Panc1 (cell line): ENCODE data around the gene DYNLRB2. TPM values are rescaled to one million over a fixed set of nuclear protein-coding genes. Genes with fewer than 3 reads are reported as not detected.

Experiments used
- ATAC-seq: fragments of 200-7000 bp; cut with Tn5 transposase; 2 replicates; pipeline ENCODE4 v1.9.1; 2020; ENCODE audit warnings: mild to moderate bottlenecking, moderate library complexity
- BruUV-seq: library from RNA; stranded (reverse); fragments of 400-500 nt; replicated peaks from 2 replicates; lab custom pipeline; 2021; lab: Mats Ljungman, UMichigan
- CTCF ChIA-PET: fragments of 300-600 bp; sonication (Branson Sonifier 250); formaldehyde crosslinking; loops from one replicate; lab custom pipeline; 2022; ENCODE audit warnings: antibody characterized with exemption; lab: Charles Lee
- POLR2A ChIA-PET: fragments of 300-600 bp; sonication (Branson Sonifier 250); formaldehyde crosslinking; loops from one replicate; lab custom pipeline; 2022; ENCODE audit warnings: antibody characterized with exemption; lab: Charles Lee
- DNase-seq: peaks from one replicate; pipeline ENCODE4 v3.0.0-alpha.2; 2010; ENCODE audit warnings: low read depth, low spot score
- H3K27ac ChIP-seq: 2 replicates; pipeline ENCODE4 v1.5.1; 2011; ENCODE audit warnings: mild to moderate bottlenecking, low read length, inconsistent platforms
- H3K27me3 ChIP-seq: fragments of 200-500 bp; sonication (Bioruptor generic); 2 replicates; pipeline ENCODE4 v1.6.0; 2014; ENCODE audit warnings: low read length, inconsistent platforms; ENCODE audit not compliant: control insufficient read depth, insufficient read depth
- H3K36me3 ChIP-seq: fragments of 200-500 bp; sonication (Bioruptor generic); 2 replicates; pipeline ENCODE4 v1.5.1; 2014; ENCODE audit warnings: inconsistent platforms, mild to moderate bottlenecking, low read length, moderate library complexity; ENCODE audit not compliant: control insufficient read depth, insufficient read depth
- H3K4me1 ChIP-seq: 2 replicates; pipeline ENCODE4 v1.5.1; 2011; ENCODE audit warnings: inconsistent platforms, mild to moderate bottlenecking, low read length, moderate library complexity; ENCODE audit not compliant: control insufficient read depth, insufficient read depth
- H3K4me3 ChIP-seq, 2 experiments: 2 replicates each; pipeline ENCODE4 v1.5.1; 2011 to 2012; ENCODE audit warnings: low read depth in 2 of 2, low read length in 2 of 2, mild to moderate bottlenecking in 2 of 2, inconsistent platforms in 1 of 2, moderate library complexity in 1 of 2
- H3K9me3 ChIP-seq: fragments of 200-500 bp; sonication (Bioruptor generic); 2 replicates; pipeline ENCODE4 v1.5.1; 2014; ENCODE audit warnings: low read depth, mild to moderate bottlenecking, inconsistent platforms, low read length, moderate library complexity; ENCODE audit not compliant: control insufficient read depth, insufficient read depth
- CTCF ChIP-seq: fragments of 450-650 bp; IDR thresholded peaks from 2 replicates; pipeline ENCODE4 v1.5.1; 2017; ENCODE audit warnings: mild to moderate bottlenecking
- POLR2AphosphoS5 ChIP-seq: IDR thresholded peaks from 2 replicates; pipeline ENCODE4 v1.6.1; 2012; ENCODE audit warnings: mild to moderate bottlenecking, low read depth, low read length, moderate library complexity
- SIN3A ChIP-seq: IDR thresholded peaks from 2 replicates; pipeline ENCODE4 v1.6.1; 2012; ENCODE audit warnings: low read depth, mild to moderate bottlenecking, low read length, moderate library complexity, borderline replicate concordance; ENCODE audit not compliant: insufficient read depth
- TCF7L2 ChIP-seq: IDR thresholded peaks from 2 replicates; pipeline ENCODE4 v1.6.1; 2011; ENCODE audit warnings: mild to moderate bottlenecking, low read depth, low read length, inconsistent platforms
- in situ Hi-C: cut with HindIII; loops from 2 replicates; pipeline ENCODE4 v1.10.0; 2016; ENCODE audit warnings: low sequenced_read_pairs, low pct_unique_long_range_greater_than_20kb
- intact Hi-C: fragments of 100-400 bp; cut with micrococcal nuclease; formaldehyde crosslinking; loops from one replicate; pipeline ENCODE4 v1.10.0; 2022; ENCODE audit not compliant: unreplicated experiment
- total RNA-seq: library from RNA; stranded (reverse); gene quantifications from one replicate; pipeline ENCODE4 v1.2.1, GENCODE V29; 2021; ENCODE audit not compliant: unreplicated experiment

The DYNLRB2 gene
- total RNA-seq, 1 experiment from 2014 or later, result not detected

- ChIA-PET CTCF (no interaction called here), POLR2A (no interaction called here)
- Histone ChIP-seq H3K4me3 (no peak overlapping the region), H3K4me1 (no peaks in the 10 kb centered on the region), H3K36me3 (no peaks in the 10 kb centered on the region), H3K27ac (no peak overlapping the region), H3K27me3 (no peaks in the 10 kb centered on the region; the same call in 1 of the 2 replicates), H3K9me3 (no peaks in the 10 kb centered on the region)
- DNase-seq, result no peak
- BruUV-seq, result no TSS peak
- intact Hi-C loops, result no loop called here
- TF ChIP-seq TCF7L2, result no peak
- no peak for TF ChIP-seq SIN3A
- in situ Hi-C loops, result no loop called here
- ATAC-seq, result no peak
Observed at GRCh38 chr16:80525420-80525819, 15.4 kb upstream of the DYNLRB2 start.

GRCh38 chr16:80526418-80527061, 14.3 kb upstream of the DYNLRB2 start:
- ATAC-seq (peak; percentile 68; the same call in 1 of the 2 replicates), DNase-seq (no peak)
- no peaks in the 10 kb centered on the region; the same call in 1 of the 2 replicates for H3K27me3 ChIP-seq
- TF ChIP-seq POLR2AphosphoS5 (no peak), CTCF (peak; percentile 71; the same call in 1 of the 2 replicates)
- no peak overlapping the region for H3K27ac ChIP-seq
- POLR2A ChIA-PET, result interaction anchor here (0.6 kb wide), 1 partner anchor 651 kb away, joined by 8 read pairs; no protein-coding TSS in a partner anchor
- H3K9me3 ChIP-seq, result no peaks in the 10 kb centered on the region
- CTCF ChIA-PET, result interaction anchor here (1.0 kb wide), 1 partner anchor 323 kb away, joined by 4 read pairs; no protein-coding TSS in a partner anchor
- intact Hi-C loops, result no loop called here
- no peaks in the 10 kb centered on the region for H3K4me1 ChIP-seq
- in situ Hi-C loops, result no loop called here
- no peak overlapping the region for H3K4me3 ChIP-seq
- no TSS peak for BruUV-seq
- H3K36me3 ChIP-seq, result no peaks in the 10 kb centered on the region

- POLR2A ChIA-PET, result no interaction called here
- Histone ChIP-seq H3K27me3 (no peaks in the 10 kb centered on the region; the same call in 1 of the 2 replicates), H3K27ac (no peak overlapping the region), H3K36me3 (no peaks in the 10 kb centered on the region), H3K4me3 (no peak overlapping the region), H3K9me3 (no peaks in the 10 kb centered on the region), H3K4me1 (no peaks in the 10 kb centered on the region)
- CTCF ChIA-PET, result interaction anchor here (1.0 kb wide), 1 partner anchor 322 kb away, joined by 4 read pairs; no protein-coding TSS in a partner anchor
- intact Hi-C loops, result no loop called here
- DNase-seq, result no peak
- peak; percentile 34 for TF ChIP-seq CTCF
- no peak for TF ChIP-seq SIN3A
- no peak for ATAC-seq
- in situ Hi-C loops, result no loop called here
- BruUV-seq, result no TSS peak
Observed at GRCh38 chr16:80527297-80527696, 13.5 kb upstream of the DYNLRB2 start.
